KMS-11 (cell line): ENCODE results near the gene LGALS12.

Experiments used
- H2AFZ ChIP-seq: fragments of 200-600 bp; sonication (generic); 2 replicates; pipeline ENCODE4 v1.6.1; 2016; ENCODE audit warnings: antibody characterized with exemption, mixed run types, low read depth
- H3K27ac ChIP-seq: fragments of 200-600 bp; sonication (generic); 2 replicates; pipeline ENCODE4 v1.6.1; 2016; ENCODE audit warnings: mild to moderate bottlenecking, mixed run types
- H3K27me3 ChIP-seq: fragments of 200-600 bp; sonication (generic); 2 replicates; pipeline ENCODE4 v1.6.1; 2017; ENCODE audit warnings: mild to moderate bottlenecking, low read depth, mixed run types, moderate library complexity; ENCODE audit not compliant: insufficient read depth
- H3K36me3 ChIP-seq: fragments of 200-600 bp; sonication (generic); 2 replicates; pipeline ENCODE4 v1.6.1; 2017; ENCODE audit warnings: mild to moderate bottlenecking, mixed run types; ENCODE audit not compliant: insufficient read depth
- H3K4me1 ChIP-seq: fragments of 200-600 bp; sonication (generic); 2 replicates; pipeline ENCODE4 v1.6.1; 2016; ENCODE audit warnings: mild to moderate bottlenecking, low read depth, mixed run types; ENCODE audit not compliant: poor library complexity, severe bottlenecking
- H3K4me2 ChIP-seq: fragments of 200-600 bp; sonication (generic); 2 replicates; pipeline ENCODE4 v1.7.0; 2016; ENCODE audit warnings: mild to moderate bottlenecking, mixed run types
- H3K4me3 ChIP-seq: fragments of 200-600 bp; sonication (generic); IDR thresholded peaks from 2 replicates; pipeline ENCODE4 v1.6.1; 2017; ENCODE audit warnings: low read depth, low read length, mixed read lengths; ENCODE audit not compliant: insufficient read depth
- H3K79me2 ChIP-seq: fragments of 200-600 bp; sonication (generic); 2 replicates; pipeline ENCODE4 v1.6.1; 2016; ENCODE audit warnings: low read depth, mixed run types; ENCODE audit not compliant: insufficient read depth
- H3K9ac ChIP-seq: fragments of 200-600 bp; sonication (generic); 2 replicates; pipeline ENCODE4 v1.6.1; 2016; ENCODE audit warnings: mild to moderate bottlenecking, mixed run types
- H4K20me1 ChIP-seq: fragments of 200-600 bp; sonication (generic); 2 replicates; pipeline ENCODE4 v1.6.1; 2016; ENCODE audit warnings: mild to moderate bottlenecking, mixed run types; ENCODE audit not compliant: insufficient read depth
- CTCF ChIP-seq: fragments of 200-600 bp; sonication (generic); conservative IDR thresholded peaks from 2 replicates; pipeline ENCODE4 v1.6.1; 2017; ENCODE audit warnings: low read depth, mild to moderate bottlenecking, antibody characterized with exemption, low read length, moderate library complexity, mixed read lengths

Gene LGALS12

GRCh38 chr11:63485777-63486176, 20.1 kb upstream of the LGALS12 start:
- H3K36me3 ChIP-seq, result no peaks in the 10 kb centered on the region
- no peak overlapping the region for H3K27ac ChIP-seq
- no peak overlapping the region for H3K4me2 ChIP-seq
- H2AFZ ChIP-seq, result no peak overlapping the region
- no peaks in the 10 kb centered on the region for H3K79me2 ChIP-seq
- peaks cover 24% of the 10 kb centered on the region for H3K4me1 ChIP-seq
- H3K27me3 ChIP-seq, result no peaks in the 10 kb centered on the region
- no peak overlapping the region for H3K9ac ChIP-seq
- no peaks in the 10 kb centered on the region for H4K20me1 ChIP-seq
- no peak for TF ChIP-seq CTCF
- no peak overlapping the region for H3K4me3 ChIP-seq

GRCh38 chr11:63488789-63489188, 17.1 kb upstream of the LGALS12 start:
- Histone ChIP-seq H3K79me2 (no peaks in the 10 kb centered on the region), H3K27me3 (no peaks in the 10 kb centered on the region), H2AFZ (no peak overlapping the region), H3K4me2 (peak overlapping the region; percentile 55), H3K4me1 (peaks cover 24% of the 10 kb centered on the region), H3K27ac (no peak overlapping the region), H4K20me1 (no peaks in the 10 kb centered on the region), H3K36me3 (no peaks in the 10 kb centered on the region), H3K9ac (no peak overlapping the region), H3K4me3 (no peak overlapping the region)
- no peak for TF ChIP-seq CTCF

GRCh38 chr11:63489879-63490278, 16.0 kb upstream of the LGALS12 start:
- Histone ChIP-seq H3K36me3 (no peaks in the 10 kb centered on the region), H3K27ac (no peak overlapping the region), H3K4me2 (peak overlapping the region; percentile 55), H3K79me2 (no peaks in the 10 kb centered on the region), H4K20me1 (no peaks in the 10 kb centered on the region), H3K4me1 (peaks cover 24% of the 10 kb centered on the region), H3K4me3 (no peak overlapping the region), H2AFZ (no peak overlapping the region), H3K27me3 (no peaks in the 10 kb centered on the region), H3K9ac (no peak overlapping the region)
- TF ChIP-seq CTCF, result peak; percentile 22; the same call in 1 of the 2 replicates

GRCh38 chr11:63490551-63491239, 15.2 kb upstream of the LGALS12 start, which contains the start of gene PLAAT5:
Gene PLAAT5 (minus strand): TSS chr11:63491167. CDS start chr11:63491034, 133 bp downstream.
- H2AFZ ChIP-seq, result no peak within 1 kb of the TSS
- no peak for TF ChIP-seq CTCF
- peak within 1 kb of the TSS; percentile 55 for H3K4me2 ChIP-seq
- no peaks in the 10 kb centered on the region for H4K20me1 ChIP-seq
- no peak within 1 kb of the TSS for H3K27ac ChIP-seq
- H3K4me3 ChIP-seq, result no peak within 1 kb of the TSS
- peaks cover 24% of the 10 kb centered on the region for H3K4me1 ChIP-seq
- H3K9ac ChIP-seq, result no peak within 1 kb of the TSS
- H3K27me3 ChIP-seq, result no peaks in the 10 kb centered on the region
- H3K79me2 ChIP-seq, result no peaks in the 10 kb centered on the region
- H3K36me3 ChIP-seq, result no peaks in the 10 kb centered on the region
